Stimulated activated memory B cell treated with anti-CD40 and anti-IgM and Interleukin-4, amounts not matched to agents 10 μg/mL and 1 μg/mL and 100 μg/mL, for 72 hours (primary cell): Measurements from ENCODE around the gene COL4A1.

Experiments
- ATAC-seq: fragments of 150-1000 bp; cut with Tn5 transposase; 2 replicates; pipeline ENCODE4 v1.10.0; 2021
- H3K27ac Mint-ChIP-seq: one replicate; pipeline ENCODE4 v1.8.0; 2022; ENCODE audit warnings: mild to moderate bottlenecking, mixed read lengths
- H3K27me3 Mint-ChIP-seq: one replicate; pipeline ENCODE4 v1.8.0; 2022; ENCODE audit warnings: mixed read lengths
- H3K36me3 Mint-ChIP-seq: one replicate; pipeline ENCODE4 v1.8.0; 2022; ENCODE audit warnings: mixed read lengths
- H3K4me1 Mint-ChIP-seq: one replicate; pipeline ENCODE4 v1.8.0; 2022; ENCODE audit warnings: mixed read lengths
- H3K4me3 Mint-ChIP-seq: one replicate; pipeline ENCODE4 v1.8.0; 2022; ENCODE audit warnings: mild to moderate bottlenecking, moderate library complexity, mixed read lengths
- H3K9me3 Mint-ChIP-seq: one replicate; pipeline ENCODE4 v1.8.0; 2022; ENCODE audit warnings: mixed read lengths

The COL4A1 gene

GRCh38 chr13:110162053-110162452 is 144.9 kb downstream of the COL4A1 start:
- Mint-ChIP-seq H3K36me3 (no peaks in the 10 kb centered on the region), H3K27ac (no peak overlapping the region), H3K4me3 (no peak overlapping the region), H3K27me3 (no peaks in the 10 kb centered on the region), H3K4me1 (no peaks in the 10 kb centered on the region), H3K9me3 (no peaks in the 10 kb centered on the region)
- ATAC-seq: no peak

GRCh38 chr13:110161112-110161882 is 145.7 kb downstream of the COL4A1 start:
- no peak for ATAC-seq
- Mint-ChIP-seq H3K4me3 (no peak overlapping the region), H3K27me3 (peaks cover 6% of the 10 kb centered on the region), H3K9me3 (no peaks in the 10 kb centered on the region), H3K4me1 (no peaks in the 10 kb centered on the region), H3K36me3 (no peaks in the 10 kb centered on the region), H3K27ac (no peak overlapping the region)

GRCh38 chr13:110158226-110158625 is 148.7 kb downstream of the COL4A1 start:
- Mint-ChIP-seq H3K27me3 (peaks cover 8% of the 10 kb centered on the region), H3K36me3 (no peaks in the 10 kb centered on the region), H3K27ac (no peak overlapping the region), H3K4me3 (no peak overlapping the region), H3K9me3 (no peaks in the 10 kb centered on the region), H3K4me1 (no peaks in the 10 kb centered on the region)
- no peak for ATAC-seq

GRCh38 chr13:110157718-110158117 is 149.2 kb downstream of the COL4A1 start:
- no peak overlapping the region for H3K4me3 Mint-ChIP-seq

GRCh38 chr13:110156301-110157049 is 150.5 kb downstream of the COL4A1 start:
- no peaks in the 10 kb centered on the region for H3K4me1 Mint-ChIP-seq
- no peak for ATAC-seq
- H3K36me3 Mint-ChIP-seq: no peaks in the 10 kb centered on the region
- H3K27me3 Mint-ChIP-seq: peaks cover 8% of the 10 kb centered on the region
- no peak overlapping the region for H3K4me3 Mint-ChIP-seq
- no peak overlapping the region for H3K27ac Mint-ChIP-seq
- H3K9me3 Mint-ChIP-seq: no peaks in the 10 kb centered on the region

More at GRCh38 chr13:110157718-110158117, 149.2 kb downstream of the COL4A1 start:
- Mint-ChIP-seq H3K36me3 (no peaks in the 10 kb centered on the region), H3K27me3 (peaks cover 8% of the 10 kb centered on the region), H3K4me1 (no peaks in the 10 kb centered on the region), H3K9me3 (no peaks in the 10 kb centered on the region), H3K27ac (no peak overlapping the region)
- no peak for ATAC-seq

GRCh38 chr13:110155072-110155471 is 151.9 kb downstream of the COL4A1 start:
- no peaks in the 10 kb centered on the region for H3K9me3 Mint-ChIP-seq
- no peaks in the 10 kb centered on the region for H3K36me3 Mint-ChIP-seq
- no peaks in the 10 kb centered on the region for H3K4me1 Mint-ChIP-seq
- no peak overlapping the region for H3K27ac Mint-ChIP-seq
- no peak overlapping the region for H3K4me3 Mint-ChIP-seq
- ATAC-seq: no peak
- H3K27me3 Mint-ChIP-seq: peaks cover 8% of the 10 kb centered on the region

GRCh38 chr13:110154410-110154933 is 152.5 kb downstream of the COL4A1 start:
- Mint-ChIP-seq H3K36me3 (no peaks in the 10 kb centered on the region), H3K4me3 (no peak overlapping the region), H3K9me3 (no peaks in the 10 kb centered on the region), H3K4me1 (no peaks in the 10 kb centered on the region), H3K27me3 (peaks cover 8% of the 10 kb centered on the region), H3K27ac (no peak overlapping the region)
- ATAC-seq: no peak

- Mint-ChIP-seq H3K27ac (no peak overlapping the region), H3K4me1 (no peaks in the 10 kb centered on the region), H3K4me3 (no peak overlapping the region), H3K9me3 (no peaks in the 10 kb centered on the region), H3K36me3 (no peaks in the 10 kb centered on the region), H3K27me3 (peaks cover 8% of the 10 kb centered on the region)
- ATAC-seq: no peak
Observed at GRCh38 chr13:110152351-110152750, 154.6 kb downstream of the COL4A1 start.

GRCh38 chr13:110151462-110151861 is 155.5 kb downstream of the COL4A1 start:
- no peak for ATAC-seq
- no peaks in the 10 kb centered on the region for H3K4me1 Mint-ChIP-seq
- H3K36me3 Mint-ChIP-seq: no peaks in the 10 kb centered on the region
- H3K27me3 Mint-ChIP-seq: peaks cover 3% of the 10 kb centered on the region
- no peak overlapping the region for H3K27ac Mint-ChIP-seq
- H3K4me3 Mint-ChIP-seq: no peak overlapping the region
- no peaks in the 10 kb centered on the region for H3K9me3 Mint-ChIP-seq

GRCh38 chr13:110150384-110151101 is 156.4 kb downstream of the COL4A1 start:
- ATAC-seq: peak; percentile 57
- H3K4me3 Mint-ChIP-seq: no peak overlapping the region
- H3K27me3 Mint-ChIP-seq: no peaks in the 10 kb centered on the region
- peaks cover 3% of the 10 kb centered on the region for H3K9me3 Mint-ChIP-seq
- H3K36me3 Mint-ChIP-seq: no peaks in the 10 kb centered on the region
- no peaks in the 10 kb centered on the region for H3K4me1 Mint-ChIP-seq
- no peak overlapping the region for H3K27ac Mint-ChIP-seq

- H3K36me3 Mint-ChIP-seq: no peaks in the 10 kb centered on the region
- no peaks in the 10 kb centered on the region for H3K27me3 Mint-ChIP-seq
- ATAC-seq: no peak
- no peak overlapping the region for H3K4me3 Mint-ChIP-seq
- no peak overlapping the region for H3K27ac Mint-ChIP-seq
- peaks cover 4% of the 10 kb centered on the region for H3K9me3 Mint-ChIP-seq
- no peaks in the 10 kb centered on the region for H3K4me1 Mint-ChIP-seq
Observed at GRCh38 chr13:110149036-110149435, 157.9 kb downstream of the COL4A1 start.

GRCh38 chr13:110140099-110140498 is 166.9 kb downstream of the COL4A1 start:
- Mint-ChIP-seq H3K4me1 (peaks cover 10% of the 10 kb centered on the region), H3K27me3 (peaks cover 51% of the 10 kb centered on the region), H3K27ac (no peak overlapping the region), H3K36me3 (no peaks in the 10 kb centered on the region), H3K9me3 (peaks cover 19% of the 10 kb centered on the region), H3K4me3 (no peak overlapping the region)
- ATAC-seq: no peak

GRCh38 chr13:110138700-110139036 is 168.3 kb downstream of the COL4A1 start:
- ATAC-seq: no peak
- Mint-ChIP-seq H3K4me1 (peaks cover 10% of the 10 kb centered on the region), H3K4me3 (no peak overlapping the region), H3K27me3 (peaks cover 51% of the 10 kb centered on the region), H3K9me3 (peaks cover 15% of the 10 kb centered on the region), H3K36me3 (no peaks in the 10 kb centered on the region), H3K27ac (no peak overlapping the region)

- Mint-ChIP-seq H3K4me1 (peaks cover 10% of the 10 kb centered on the region), H3K9me3 (peaks cover 15% of the 10 kb centered on the region), H3K36me3 (no peaks in the 10 kb centered on the region), H3K27me3 (peaks cover 50% of the 10 kb centered on the region), H3K4me3 (peak overlapping the region; percentile 71), H3K27ac (peak overlapping the region; percentile 31)
- ATAC-seq: peak; percentile 71
Observed at GRCh38 chr13:110138010-110138699, 168.8 kb downstream of the COL4A1 start.

GRCh38 chr13:110137680-110138009 is 169.3 kb downstream of the COL4A1 start:
- Mint-ChIP-seq H3K27ac (peak overlapping the region; percentile 31), H3K4me3 (peak overlapping the region; percentile 71), H3K4me1 (peaks cover 10% of the 10 kb centered on the region), H3K27me3 (peaks cover 45% of the 10 kb centered on the region), H3K9me3 (peaks cover 10% of the 10 kb centered on the region), H3K36me3 (no peaks in the 10 kb centered on the region)
- peak; percentile 73 for ATAC-seq
